HEK293 (cell line): ENCODE measurements around the gene CSK.

Experiments used
- CTCF ChIA-PET: fragments of 350-600 bp; formaldehyde crosslinking; extraction: SDS; loops from one replicate; lab custom pipeline; 2021; ENCODE audit warnings: antibody characterized with exemption; lab: Yijun Ruan, JAX
- POLR2A ChIA-PET: fragments of 300-600 bp; formaldehyde crosslinking; extraction: SDS; loops from one replicate; lab custom pipeline; 2020; ENCODE audit warnings: antibody characterized with exemption, inconsistent platforms; lab: Yijun Ruan, JAX
- H3K27ac ChIP-seq: fragments of 200-500 bp; sonication (Bioruptor generic); 2 replicates; pipeline ENCODE4 v1.5.1; 2014; ENCODE audit warnings: low read depth, low read length, control low read depth, inconsistent platforms; ENCODE audit errors: extremely low read depth
- H3K36me3 ChIP-seq, 2 experiments: fragments of 200-500 bp in 1 of 2; sonication (Bioruptor generic) in 1 of 2; 1 replicate in 1 of 2; 2 replicates in 1 of 2; pipeline ENCODE4 v1.5.1; 2014 to 2017; ENCODE audit warnings: inconsistent platforms in 2 of 2, low read length in 2 of 2; ENCODE audit not compliant: control insufficient read depth in 2 of 2, insufficient read depth in 1 of 2
- H3K4me1 ChIP-seq: fragments of 200-500 bp; sonication (Bioruptor generic); 2 replicates; pipeline ENCODE4 v1.5.1; 2014; ENCODE audit warnings: mild to moderate bottlenecking, low read length, inconsistent platforms; ENCODE audit not compliant: control insufficient read depth, insufficient read depth
- H3K4me3 ChIP-seq: 2 replicates; pipeline ENCODE4 v1.5.1; 2011; ENCODE audit warnings: low read depth, mild to moderate bottlenecking, control low read depth, low read length, moderate library complexity
- H3K9me3 ChIP-seq: fragments of 200-500 bp; sonication (Bioruptor generic); 2 replicates; pipeline ENCODE4 v1.5.1; 2014; ENCODE audit warnings: low read depth, low read length, inconsistent platforms; ENCODE audit not compliant: control insufficient read depth, insufficient read depth
- GLI2 ChIP-seq: fragments of 450-650 bp; formaldehyde crosslinking; IDR thresholded peaks from 2 replicates; pipeline ENCODE4; 2017; ENCODE audit warnings: missing biosample characterization, missing genetic modification characterization, low read depth, borderline replicate concordance
- GLIS1 ChIP-seq: fragments of 450-650 bp; formaldehyde crosslinking; IDR thresholded peaks from 2 replicates; pipeline ENCODE4 v1.5.1; 2016; ENCODE audit warnings: missing biosample characterization, missing genetic modification characterization
- KLF1 ChIP-seq: fragments of 450-650 bp; formaldehyde crosslinking; IDR thresholded peaks from 2 replicates; pipeline ENCODE4 v1.5.1; 2016; ENCODE audit warnings: missing biosample characterization, missing genetic modification characterization
- MYNN ChIP-seq: fragments of 450-650 bp; formaldehyde crosslinking; IDR thresholded peaks from 2 replicates; pipeline ENCODE4 v1.5.1; 2016; ENCODE audit warnings: missing biosample characterization, missing genetic modification characterization, borderline replicate concordance
- TCF7L2 ChIP-seq: IDR thresholded peaks from 2 replicates; pipeline ENCODE4 v1.6.1; 2011; ENCODE audit warnings: low read depth, mild to moderate bottlenecking, inconsistent platforms, low read length, moderate library complexity, borderline replicate concordance
- ZBTB7A ChIP-seq: fragments of 450-650 bp; formaldehyde crosslinking; IDR thresholded peaks from 2 replicates; pipeline ENCODE4 v1.5.1; 2016; ENCODE audit warnings: low read depth, missing biosample characterization, missing genetic modification characterization
- ZNF140 ChIP-seq: fragments of 450-650 bp; formaldehyde crosslinking; IDR thresholded peaks from 2 replicates; pipeline ENCODE4 v1.5.1; 2016; ENCODE audit warnings: missing biosample characterization, missing genetic modification characterization
- ZNF174 ChIP-seq: fragments of 450-650 bp; formaldehyde crosslinking; IDR thresholded peaks from 2 replicates; pipeline ENCODE4 v1.5.0; 2017; ENCODE audit warnings: missing biosample characterization, mild to moderate bottlenecking, missing genetic modification characterization
- ZNF184 ChIP-seq: fragments of 450-650 bp; IDR thresholded peaks from 2 replicates; pipeline ENCODE4 v1.5.1; 2018; ENCODE audit warnings: missing biosample characterization, mild to moderate bottlenecking, missing genetic modification characterization
- ZNF19 ChIP-seq: fragments of 450-650 bp; formaldehyde crosslinking; IDR thresholded peaks from 2 replicates; pipeline ENCODE4; 2016; ENCODE audit warnings: missing biosample characterization, missing genetic modification characterization, low read depth
- ZNF214 ChIP-seq: fragments of 450-650 bp; formaldehyde crosslinking; IDR thresholded peaks from 2 replicates; pipeline ENCODE4 v1.5.1; 2017; ENCODE audit warnings: missing biosample characterization, mild to moderate bottlenecking, missing genetic modification characterization, borderline replicate concordance
- ZNF24 ChIP-seq: fragments of 450-650 bp; formaldehyde crosslinking; IDR thresholded peaks from 2 replicates; pipeline ENCODE4 v1.5.1; 2016; ENCODE audit warnings: missing biosample characterization, missing genetic modification characterization
- ZNF341 ChIP-seq: fragments of 450-650 bp; formaldehyde crosslinking; IDR thresholded peaks from 2 replicates; pipeline ENCODE4; 2016; ENCODE audit warnings: low read depth, missing biosample characterization, missing genetic modification characterization
- ZNF473 ChIP-seq: fragments of 450-650 bp; formaldehyde crosslinking; IDR thresholded peaks from 2 replicates; pipeline ENCODE4 v1.5.1; 2017; ENCODE audit warnings: missing biosample characterization, missing genetic modification characterization
- ZNF48 ChIP-seq: fragments of 450-650 bp; formaldehyde crosslinking; IDR thresholded peaks from 2 replicates; pipeline ENCODE4 v1.5.1; 2016; ENCODE audit warnings: missing biosample characterization, missing genetic modification characterization
- ZNF521 ChIP-seq: fragments of 450-650 bp; formaldehyde crosslinking; IDR thresholded peaks from 2 replicates; pipeline ENCODE4 v1.5.1; 2017; ENCODE audit warnings: missing biosample characterization, mild to moderate bottlenecking, missing genetic modification characterization
- ZNF530 ChIP-seq: fragments of 450-650 bp; formaldehyde crosslinking; IDR thresholded peaks from 2 replicates; pipeline ENCODE4 v1.5.1; 2016; ENCODE audit warnings: low read depth, missing biosample characterization, missing genetic modification characterization
- ZNF548 ChIP-seq: fragments of 450-650 bp; formaldehyde crosslinking; IDR thresholded peaks from 2 replicates; pipeline ENCODE4 v1.5.1; 2016; ENCODE audit warnings: missing biosample characterization, missing genetic modification characterization
- ZNF585B ChIP-seq: fragments of 450-650 bp; formaldehyde crosslinking; IDR thresholded peaks from 2 replicates; pipeline ENCODE4 v1.5.1; 2016; ENCODE audit warnings: missing biosample characterization, missing genetic modification characterization
- ZNF768 ChIP-seq: fragments of 450-650 bp; formaldehyde crosslinking; IDR thresholded peaks from 2 replicates; pipeline ENCODE4 v1.5.1; 2018; ENCODE audit warnings: missing biosample characterization, mild to moderate bottlenecking, missing genetic modification characterization
- TF ChIP-seq, protein P1 (sequence below): fragments of 450-650 bp; formaldehyde crosslinking; IDR thresholded peaks from 2 replicates; pipeline ENCODE4 v1.5.1; 2016; ENCODE audit warnings: missing biosample characterization, missing genetic modification characterization
- TF ChIP-seq, protein P2 (sequence below): fragments of 450-650 bp; formaldehyde crosslinking; IDR thresholded peaks from 2 replicates; pipeline ENCODE4 v1.5.1; 2016; ENCODE audit warnings: missing biosample characterization, missing genetic modification characterization
- TF ChIP-seq, protein P3 (sequence below): fragments of 450-650 bp; formaldehyde crosslinking; IDR thresholded peaks from 2 replicates; pipeline ENCODE4 v1.5.1; 2016; ENCODE audit warnings: missing biosample characterization, missing genetic modification characterization
- TF ChIP-seq, protein P4 (sequence below): fragments of 450-650 bp; formaldehyde crosslinking; conservative IDR thresholded peaks from 2 replicates; pipeline ENCODE4 v1.5.1; 2016; ENCODE audit warnings: low read depth, missing biosample characterization, missing genetic modification characterization

Gene CSK

DNA sequence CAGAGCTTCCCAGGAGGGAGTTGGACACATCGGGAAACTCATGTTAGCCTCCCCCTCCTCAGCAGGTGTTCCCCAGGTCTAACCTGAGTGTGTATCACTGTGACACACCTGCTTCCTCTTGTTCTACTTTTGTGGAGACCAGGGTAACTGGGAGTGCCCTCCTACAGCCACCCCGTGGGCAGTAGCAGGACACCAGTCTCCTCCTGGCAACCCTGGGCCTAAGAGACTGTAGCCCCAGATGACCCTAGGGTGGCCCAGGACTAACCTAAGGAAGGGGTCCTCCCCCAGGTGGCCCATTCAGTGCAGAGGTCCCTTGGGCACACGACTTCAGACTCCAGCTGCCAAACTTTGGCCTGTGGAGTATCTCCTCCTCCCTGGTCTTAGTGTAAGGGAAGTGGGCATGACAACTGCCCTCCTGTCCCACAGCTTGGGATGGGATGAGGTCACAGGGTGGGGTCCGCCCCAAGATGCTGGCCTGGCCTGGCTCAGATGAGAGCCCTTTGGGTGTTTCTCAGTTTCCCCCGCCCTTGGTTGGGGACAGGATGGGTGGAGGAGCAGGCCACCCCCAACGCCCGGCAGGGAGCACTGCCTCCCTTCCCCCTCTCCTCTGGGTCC is 4.8 kb downstream of the CSK start (continued):
- TF ChIP-seq GLIS1 (tag by site-specific recombination) (peak; percentile 43; the same call in 1 of the 2 replicates), KLF1 (tag by site-specific recombination) (peak; percentile 89), ZNF521 (tag by site-specific recombination) (no peak), ZNF19 (tag by site-specific recombination) (no peak), ZNF473 (tag by site-specific recombination) (no peak), ZNF585B (no peak), ZNF48 (tag by site-specific recombination) (no peak), ZNF140 (tag by site-specific recombination) (no peak), MYNN (tag by site-specific recombination) (no peak), ZNF768 (tag by site-specific recombination) (no peak), ZNF24 (tag by site-specific recombination) (no peak), ZBTB7A (tag by site-specific recombination) (no peak), GLI2 (tag by site-specific recombination) (no peak), ZNF214 (tag by site-specific recombination) (no peak)
- TF ChIP-seq, protein P1, sequence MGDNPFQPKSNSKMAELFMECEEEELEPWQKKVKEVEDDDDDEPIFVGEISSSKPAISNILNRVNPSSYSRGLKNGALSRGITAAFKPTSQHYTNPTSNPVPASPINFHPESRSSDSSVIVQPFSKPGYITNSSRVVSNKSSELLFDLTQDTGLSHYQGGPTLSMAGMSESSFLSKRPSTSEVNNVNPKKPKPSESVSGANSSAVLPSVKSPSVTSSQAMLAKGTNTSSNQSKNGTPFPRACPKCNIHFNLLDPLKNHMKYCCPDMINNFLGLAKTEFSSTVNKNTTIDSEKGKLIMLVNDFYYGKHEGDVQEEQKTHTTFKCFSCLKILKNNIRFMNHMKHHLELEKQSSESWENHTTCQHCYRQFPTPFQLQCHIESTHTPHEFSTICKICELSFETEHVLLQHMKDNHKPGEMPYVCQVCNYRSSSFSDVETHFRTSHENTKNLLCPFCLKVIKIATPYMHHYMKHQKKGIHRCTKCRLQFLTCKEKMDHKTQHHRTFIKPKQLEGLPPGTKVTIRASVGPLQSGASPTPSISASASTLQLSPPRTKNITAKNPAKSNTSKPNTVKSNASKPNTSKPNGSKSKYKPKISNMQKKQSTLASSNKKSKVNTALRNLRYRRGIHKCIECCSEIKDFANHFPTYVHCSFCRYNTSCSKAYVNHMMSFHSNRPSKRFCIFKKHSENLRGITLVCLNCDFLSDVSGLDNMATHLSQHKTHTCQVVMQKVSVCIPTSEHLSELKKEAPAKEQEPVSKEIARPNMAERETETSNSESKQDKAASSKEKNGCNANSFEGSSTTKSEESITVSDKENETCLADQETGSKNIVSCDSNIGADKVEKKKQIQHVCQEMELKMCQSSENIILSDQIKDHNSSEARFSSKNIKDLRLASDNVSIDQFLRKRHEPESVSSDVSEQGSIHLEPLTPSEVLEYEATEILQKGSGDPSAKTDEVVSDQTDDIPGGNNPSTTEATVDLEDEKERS: no peak
- TF ChIP-seq, protein P2, sequence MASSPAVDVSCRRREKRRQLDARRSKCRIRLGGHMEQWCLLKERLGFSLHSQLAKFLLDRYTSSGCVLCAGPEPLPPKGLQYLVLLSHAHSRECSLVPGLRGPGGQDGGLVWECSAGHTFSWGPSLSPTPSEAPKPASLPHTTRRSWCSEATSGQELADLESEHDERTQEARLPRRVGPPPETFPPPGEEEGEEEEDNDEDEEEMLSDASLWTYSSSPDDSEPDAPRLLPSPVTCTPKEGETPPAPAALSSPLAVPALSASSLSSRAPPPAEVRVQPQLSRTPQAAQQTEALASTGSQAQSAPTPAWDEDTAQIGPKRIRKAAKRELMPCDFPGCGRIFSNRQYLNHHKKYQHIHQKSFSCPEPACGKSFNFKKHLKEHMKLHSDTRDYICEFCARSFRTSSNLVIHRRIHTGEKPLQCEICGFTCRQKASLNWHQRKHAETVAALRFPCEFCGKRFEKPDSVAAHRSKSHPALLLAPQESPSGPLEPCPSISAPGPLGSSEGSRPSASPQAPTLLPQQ (tag by site-specific recombination): peak; percentile 84
- TF ChIP-seq, protein P3, sequence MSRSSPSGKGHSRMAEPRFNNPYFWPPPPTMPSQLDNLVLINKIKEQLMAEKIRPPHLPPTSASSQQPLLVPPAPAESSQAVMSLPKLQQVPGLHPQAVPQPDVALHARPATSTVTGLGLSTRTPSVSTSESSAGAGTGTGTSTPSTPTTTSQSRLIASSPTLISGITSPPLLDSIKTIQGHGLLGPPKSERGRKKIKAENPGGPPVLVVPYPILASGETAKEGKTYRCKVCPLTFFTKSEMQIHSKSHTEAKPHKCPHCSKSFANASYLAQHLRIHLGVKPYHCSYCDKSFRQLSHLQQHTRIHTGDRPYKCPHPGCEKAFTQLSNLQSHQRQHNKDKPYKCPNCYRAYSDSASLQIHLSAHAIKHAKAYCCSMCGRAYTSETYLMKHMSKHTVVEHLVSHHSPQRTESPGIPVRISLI: no peak
- TF ChIP-seq, all 188 proteins: peak for 7

DNA sequence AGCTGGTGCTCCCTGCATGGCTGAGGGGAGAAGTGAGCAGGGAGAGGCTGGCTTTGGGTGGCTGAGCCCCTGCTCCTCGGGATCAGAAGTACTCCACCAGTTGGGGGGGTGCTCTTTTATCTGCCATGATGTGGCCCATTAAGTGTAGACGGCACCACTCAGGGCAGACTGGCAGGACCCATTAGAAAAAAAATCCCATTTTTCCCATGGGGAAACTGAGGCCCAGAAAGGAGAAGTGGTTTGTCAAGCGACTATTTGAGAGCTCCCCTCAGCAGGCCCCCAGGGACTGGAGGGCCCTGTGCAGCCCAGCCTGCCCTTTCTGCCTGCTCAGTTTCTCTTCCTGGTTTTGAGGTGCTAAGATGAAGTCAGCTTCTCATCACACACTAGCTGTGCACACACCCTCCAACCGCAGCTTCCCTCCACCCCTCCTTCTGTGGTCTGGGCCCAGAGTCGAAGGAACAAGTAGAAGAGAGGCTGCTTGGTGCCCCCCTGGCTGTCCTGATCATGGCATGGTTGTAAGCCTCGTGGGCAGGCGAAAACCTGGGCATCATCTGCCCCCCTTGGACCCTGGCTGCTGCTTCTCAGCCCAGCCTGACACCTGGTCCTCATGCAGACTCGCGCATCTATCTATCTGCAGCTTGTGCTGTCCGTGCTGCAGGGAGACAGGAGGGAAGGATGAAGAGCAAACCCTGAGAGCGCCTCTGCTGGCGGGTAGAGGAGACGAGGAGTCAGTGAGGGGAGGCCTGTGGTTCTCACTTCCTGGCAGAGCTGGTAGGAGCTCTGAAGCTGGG is 5.6 kb downstream of the CSK start:
- no peak overlapping the region for H3K27ac ChIP-seq
- peaks cover 0 to 30% of the 10 kb centered on the region in 2 experiments; a peak in 1 of 3 replicates for H3K36me3 ChIP-seq
- peaks cover 59% of the 10 kb centered on the region for H3K4me1 ChIP-seq
- ChIA-PET CTCF (interaction anchor here (0.5 to 25.7 kb wide), 34 partner anchors 11 to 864 kb away, joined by 3 to 649 read pairs (median 4); partner anchors contain the start of genes CSK, STOML1 and ULK3), POLR2A (interaction anchor here (0.5 to 1.4 kb wide), 7 partner anchors 8 to 247 kb away, joined by 3 to 4 read pairs (median 3); partner anchors contain the start of gene MPI)
- H3K4me3 ChIP-seq: no peak overlapping the region
- no peaks in the 10 kb centered on the region for H3K9me3 ChIP-seq
- TF ChIP-seq ZNF19 (tag by site-specific recombination) (no peak), ZNF174 (tag by site-specific recombination) (no peak), ZNF530 (tag by site-specific recombination) (no peak), ZNF184 (tag by site-specific recombination) (no peak), TCF7L2 (no peak), ZNF548 (tag by site-specific recombination) (no peak), ZNF341 (tag by site-specific recombination) (peak; percentile 96), ZNF473 (tag by site-specific recombination) (no peak)
- TF ChIP-seq, protein P4, sequence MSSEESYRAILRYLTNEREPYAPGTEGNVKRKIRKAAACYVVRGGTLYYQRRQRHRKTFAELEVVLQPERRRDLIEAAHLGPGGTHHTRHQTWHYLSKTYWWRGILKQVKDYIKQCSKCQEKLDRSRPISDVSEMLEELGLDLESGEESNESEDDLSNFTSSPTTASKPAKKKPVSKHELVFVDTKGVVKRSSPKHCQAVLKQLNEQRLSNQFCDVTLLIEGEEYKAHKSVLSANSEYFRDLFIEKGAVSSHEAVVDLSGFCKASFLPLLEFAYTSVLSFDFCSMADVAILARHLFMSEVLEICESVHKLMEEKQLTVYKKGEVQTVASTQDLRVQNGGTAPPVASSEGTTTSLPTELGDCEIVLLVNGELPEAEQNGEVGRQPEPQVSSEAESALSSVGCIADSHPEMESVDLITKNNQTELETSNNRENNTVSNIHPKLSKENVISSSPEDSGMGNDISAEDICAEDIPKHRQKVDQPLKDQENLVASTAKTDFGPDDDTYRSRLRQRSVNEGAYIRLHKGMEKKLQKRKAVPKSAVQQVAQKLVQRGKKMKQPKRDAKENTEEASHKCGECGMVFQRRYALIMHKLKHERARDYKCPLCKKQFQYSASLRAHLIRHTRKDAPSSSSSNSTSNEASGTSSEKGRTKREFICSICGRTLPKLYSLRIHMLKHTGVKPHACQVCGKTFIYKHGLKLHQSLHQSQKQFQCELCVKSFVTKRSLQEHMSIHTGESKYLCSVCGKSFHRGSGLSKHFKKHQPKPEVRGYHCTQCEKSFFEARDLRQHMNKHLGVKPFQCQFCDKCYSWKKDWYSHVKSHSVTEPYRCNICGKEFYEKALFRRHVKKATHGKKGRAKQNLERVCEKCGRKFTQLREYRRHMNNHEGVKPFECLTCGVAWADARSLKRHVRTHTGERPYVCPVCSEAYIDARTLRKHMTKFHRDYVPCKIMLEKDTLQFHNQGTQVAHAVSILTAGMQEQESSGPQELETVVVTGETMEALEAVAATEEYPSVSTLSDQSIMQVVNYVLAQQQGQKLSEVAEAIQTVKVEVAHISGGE: peak; percentile 54; the same call in 1 of the 2 replicates
- TF ChIP-seq, protein P2 (tag by site-specific recombination): peak; percentile 63
